GM23338 (cell line): ENCODE results near the gene MXRA7. TPM values are rescaled to one million over a fixed set of nuclear protein-coding genes. Genes with fewer than 3 reads are reported as not detected.

ENCODE experiments used
- ATAC-seq: fragments of 200-7000 bp; cut with Tn5 transposase; 3 replicates; pipeline ENCODE4 v1.9.1; 2020
- DNase-seq: peaks from one replicate; pipeline ENCODE4 v3.0.0-alpha.2; 2015; ENCODE audit warnings: low spot score
- H2AFZ ChIP-seq: fragments of 200-600 bp; sonication (generic); 2 replicates; pipeline ENCODE4 v1.8.0; 2016; ENCODE audit warnings: antibody characterized with exemption, mild to moderate bottlenecking, moderate library complexity
- H3F3A ChIP-seq: fragments of 200-600 bp; sonication (generic); replicated peaks from 2 replicates; pipeline ENCODE4 v1.8.0; 2017; ENCODE audit warnings: antibody characterized with exemption, mixed run types, low read depth
- H3K27ac ChIP-seq: fragments of 200-600 bp; sonication (generic); 2 replicates; pipeline ENCODE4 v1.6.1; 2016; ENCODE audit warnings: low read depth
- H3K27me3 ChIP-seq: fragments of 200-600 bp; sonication (generic); 2 replicates; pipeline ENCODE4 v1.8.0; 2016; ENCODE audit warnings: mild to moderate bottlenecking, mixed run types, moderate library complexity; ENCODE audit not compliant: insufficient read depth
- H3K36me3 ChIP-seq: fragments of 200-600 bp; sonication (generic); 2 replicates; pipeline ENCODE4 v1.8.0; 2016; ENCODE audit warnings: mild to moderate bottlenecking; ENCODE audit not compliant: insufficient read depth
- H3K4me1 ChIP-seq: fragments of 200-600 bp; sonication (generic); 2 replicates; pipeline ENCODE4 v1.8.0; 2016; ENCODE audit warnings: mild to moderate bottlenecking, moderate library complexity; ENCODE audit not compliant: insufficient read depth
- H3K4me2 ChIP-seq: fragments of 200-600 bp; sonication (generic); 2 replicates; pipeline ENCODE4 v1.7.1; 2017; ENCODE audit warnings: mixed run types
- H3K4me3 ChIP-seq: fragments of 200-600 bp; sonication (generic); 2 replicates; pipeline ENCODE4 v1.6.1; 2016; ENCODE audit warnings: mixed run types
- H3K79me2 ChIP-seq: fragments of 200-600 bp; sonication (generic); replicated peaks from 2 replicates; pipeline ENCODE4 v1.8.0; 2017; ENCODE audit warnings: mild to moderate bottlenecking; ENCODE audit not compliant: insufficient read depth
- H3K9me2 ChIP-seq: fragments of 200-600 bp; sonication (generic); 2 replicates; pipeline ENCODE4 v1.8.0; 2017; ENCODE audit not compliant: insufficient read depth
- H4K20me1 ChIP-seq: fragments of 200-600 bp; sonication (generic); replicated peaks from 2 replicates; pipeline ENCODE4 v1.8.0; 2017; ENCODE audit warnings: mild to moderate bottlenecking; ENCODE audit not compliant: insufficient read depth
- H3K27ac Mint-ChIP-seq: 2 replicates; pipeline ENCODE4 v1.8.0; 2020; ENCODE audit warnings: inconsistent platforms, mild to moderate bottlenecking, moderate library complexity, mixed read lengths
- H3K27me3 Mint-ChIP-seq: 3 replicates; pipeline ENCODE4 v1.8.0; 2022; ENCODE audit warnings: low read depth, mild to moderate bottlenecking, moderate library complexity, mixed read lengths, inconsistent platforms; ENCODE audit not compliant: insufficient read depth, poor library complexity
- H3K36me3 Mint-ChIP-seq: 3 replicates; pipeline ENCODE4 v1.8.0; 2021; ENCODE audit warnings: low read depth, mild to moderate bottlenecking, inconsistent platforms, moderate library complexity, mixed read lengths
- H3K4me1 Mint-ChIP-seq: 3 replicates; pipeline ENCODE4 v1.8.0; 2020; ENCODE audit warnings: mild to moderate bottlenecking, inconsistent platforms, mixed read lengths
- H3K4me3 Mint-ChIP-seq: 3 replicates; pipeline ENCODE4 v1.8.0; 2021; ENCODE audit warnings: moderate library complexity, mild to moderate bottlenecking, inconsistent platforms, mixed read lengths
- H3K9me3 Mint-ChIP-seq: 3 replicates; pipeline ENCODE4 v1.8.0; 2020; ENCODE audit warnings: moderate library complexity, mild to moderate bottlenecking, inconsistent platforms, mixed read lengths
- CREB1 ChIP-seq: fragments of 250-450 bp; sonication (Bioruptor Pico); IDR thresholded peaks from 2 replicates; pipeline ENCODE4 v1.5.0; 2020; ENCODE audit warnings: low read depth, mild to moderate bottlenecking, moderate library complexity
- EZH2 ChIP-seq: fragments of 200-600 bp; sonication (generic); IDR thresholded peaks from one replicate; pipeline ENCODE4 v1.8.0; 2017; ENCODE audit warnings: antibody characterized with exemption, mild to moderate bottlenecking, low read depth; ENCODE audit not compliant: unreplicated experiment
- EZH2phosphoT487 ChIP-seq: fragments of 200-600 bp; sonication (generic); IDR thresholded peaks from one replicate; pipeline ENCODE4 v1.8.1; 2018; ENCODE audit warnings: antibody characterized with exemption; ENCODE audit not compliant: unreplicated experiment
- JUNB ChIP-seq: IDR thresholded peaks from one replicate; pipeline ENCODE4 v1.6.1; 2016; ENCODE audit warnings: antibody characterized with exemption; ENCODE audit not compliant: unreplicated experiment
- POLR2AphosphoS5 ChIP-seq: IDR thresholded peaks from 2 replicates; pipeline ENCODE4 v1.6.1; 2016; ENCODE audit warnings: antibody characterized with exemption, low read depth
- STAT1 ChIP-seq: IDR thresholded peaks from one replicate; pipeline ENCODE4 v1.6.1; 2016; ENCODE audit warnings: antibody characterized with exemption; ENCODE audit not compliant: unreplicated experiment
- ZNF114 ChIP-seq: fragments of 250-450 bp; sonication (Bioruptor Pico); IDR thresholded peaks from 2 replicates; pipeline ENCODE4 v1.5.0; 2020; ENCODE audit warnings: mild to moderate bottlenecking, moderate library complexity
- ZNF331 ChIP-seq: fragments of 250-450 bp; sonication (Bioruptor Pico); IDR thresholded peaks from 2 replicates; pipeline ENCODE4 v1.5.0; 2020; ENCODE audit warnings: low read depth, mild to moderate bottlenecking, moderate library complexity
- ZNF462 ChIP-seq: fragments of 250-450 bp; sonication (Bioruptor Pico); IDR thresholded peaks from 2 replicates; pipeline ENCODE4 v1.5.0; 2020; ENCODE audit warnings: mild to moderate bottlenecking, moderate library complexity
- polyA plus RNA-seq: library from polyadenylated mRNA; unstranded; fragments of >200 nt; fragmentation: Nextera tagmentation; extraction: Ambion mirVana; gene quantifications from 2 replicates; pipeline ENCODE4 v1.2.1, GENCODE V29; 2016
- total RNA-seq: library from RNA; depleted of rRNA; stranded (reverse); fragments of >200 nt; shearing (Covaris generic); gene quantifications from 2 replicates; pipeline ENCODE4 v1.2.3, GENCODE V29; 2014
- TF ChIP-seq, protein P1 (sequence below): IDR thresholded peaks from 2 replicates; pipeline ENCODE4 v1.6.1; 2016; ENCODE audit warnings: antibody characterized with exemption

The MXRA7 gene
- total and polyA plus RNA-seq, 2 experiments from 2014 or later, result 12.1 to 46.6 TPM

DNA sequence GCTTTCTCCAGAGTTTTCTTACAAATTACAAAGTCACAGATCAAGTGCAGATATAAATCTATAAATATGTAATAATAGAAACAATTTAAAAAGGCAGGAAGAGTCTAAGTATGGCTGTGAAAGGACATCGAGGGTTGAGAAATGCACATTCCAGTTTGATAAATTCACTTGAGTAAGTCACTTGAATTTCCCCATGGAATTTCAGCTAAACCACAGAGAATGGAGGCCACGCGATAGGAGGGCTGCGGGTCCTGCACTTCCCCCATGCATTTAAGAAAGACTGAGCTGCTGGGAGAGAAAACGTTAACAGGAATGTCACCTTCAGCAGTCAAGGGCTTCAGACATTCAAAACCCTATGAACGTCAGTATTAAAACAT, 6.1 kb upstream of the MXRA7 start (continued):
- TF ChIP-seq ZNF462 (CRISPR knock-in tag) (no peak), JUNB (no peak), POLR2AphosphoS5 (no peak), ZNF114 (no peak), CREB1 (CRISPR knock-in tag) (no peak)

DNA sequence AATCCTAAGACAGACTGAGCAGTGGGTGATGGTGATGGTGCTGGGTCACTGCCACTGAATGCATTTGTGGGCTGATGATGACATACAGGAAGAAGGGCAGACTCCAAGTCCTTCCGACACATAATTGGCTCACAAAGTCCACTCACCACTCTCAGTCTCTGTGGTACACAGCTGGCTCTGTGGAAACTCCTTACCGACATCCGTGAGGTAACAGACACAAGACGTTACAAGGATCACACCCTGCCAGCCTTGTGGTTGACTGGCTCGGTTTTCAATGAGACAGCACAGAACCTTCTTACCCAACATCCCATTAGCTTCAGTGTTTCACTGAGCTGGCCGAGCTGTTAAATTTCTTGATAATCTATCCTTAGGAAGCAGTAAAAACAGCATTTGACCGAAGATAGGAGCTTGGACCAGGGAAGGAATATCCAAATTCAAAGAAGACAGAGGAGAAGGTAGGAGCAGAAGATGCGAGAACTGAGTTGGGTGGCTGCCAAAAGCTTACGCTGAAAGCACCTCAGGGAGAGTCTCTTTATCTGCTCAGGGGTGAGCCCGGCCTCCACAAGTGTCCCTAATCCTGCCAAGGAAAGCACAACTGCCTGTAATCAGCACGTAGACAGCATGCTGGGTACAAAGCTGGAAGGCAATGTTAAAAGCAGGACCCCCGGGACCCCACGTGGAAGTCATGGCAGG, 5.5 kb upstream of the MXRA7 start:
- Mint-ChIP-seq H3K4me3 (no peak overlapping the region), H3K27ac (no peak overlapping the region), H3K9me3 (no peaks in the 10 kb centered on the region), H3K36me3 (peaks cover 48% of the 10 kb centered on the region), H3K27me3 (peaks cover 9% of the 10 kb centered on the region), H3K4me1 (peaks cover 7% of the 10 kb centered on the region)
- Histone ChIP-seq H2AFZ (no peak overlapping the region), H3K27ac (no peak overlapping the region), H3K79me2 (no peaks in the 10 kb centered on the region), H3K36me3 (peaks cover 24% of the 10 kb centered on the region), H3K4me1 (peaks cover 7% of the 10 kb centered on the region), H3K27me3 (no peaks in the 10 kb centered on the region), H3K4me3 (no peak overlapping the region), H3K9me2 (no peaks in the 10 kb centered on the region), H3K4me2 (no peak overlapping the region), H4K20me1 (peaks cover 4% of the 10 kb centered on the region; the same call in 1 of the 2 replicates), H3F3A (peaks cover 6% of the 10 kb centered on the region; the same call in 1 of the 2 replicates)
- ATAC-seq, result no peak
- no peak for DNase-seq
- TF ChIP-seq EZH2, result no peak
- no peak for TF ChIP-seq STAT1
- no peak for TF ChIP-seq EZH2phosphoT487
- TF ChIP-seq ZNF331 (CRISPR knock-in tag), result no peak
- no peak for TF ChIP-seq ZNF114
- TF ChIP-seq, protein P1, sequence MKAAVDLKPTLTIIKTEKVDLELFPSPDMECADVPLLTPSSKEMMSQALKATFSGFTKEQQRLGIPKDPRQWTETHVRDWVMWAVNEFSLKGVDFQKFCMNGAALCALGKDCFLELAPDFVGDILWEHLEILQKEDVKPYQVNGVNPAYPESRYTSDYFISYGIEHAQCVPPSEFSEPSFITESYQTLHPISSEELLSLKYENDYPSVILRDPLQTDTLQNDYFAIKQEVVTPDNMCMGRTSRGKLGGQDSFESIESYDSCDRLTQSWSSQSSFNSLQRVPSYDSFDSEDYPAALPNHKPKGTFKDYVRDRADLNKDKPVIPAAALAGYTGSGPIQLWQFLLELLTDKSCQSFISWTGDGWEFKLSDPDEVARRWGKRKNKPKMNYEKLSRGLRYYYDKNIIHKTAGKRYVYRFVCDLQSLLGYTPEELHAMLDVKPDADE, result no peak
